CD14-positive monocyte (primary cell): Measurements from ENCODE around the gene TREML2. TPM values are rescaled to one million over a fixed set of nuclear protein-coding genes. Genes with fewer than 3 reads are reported as not detected.
A peak's percentile ranks its signal among the peaks of the same experiment; 100 is the strongest.

Source experiments
- DNase-seq, 3 donors: peaks; one replicate each; pipeline ENCODE4 v3.0.0-alpha.2; 2011 to 2022
- H2AFZ ChIP-seq: 2 replicates; pipeline ENCODE4 v1.6.0; 2012; ENCODE audit warnings: mild to moderate bottlenecking, low read depth, low read length, inconsistent platforms; ENCODE audit not compliant: insufficient read depth, poor library complexity, severe bottlenecking
- H3K27ac ChIP-seq, 2 donors: 1 replicate in 1 of 2; 2 replicates in 1 of 2; pipeline ENCODE4 v1.5.1; 2012 to 2013; ENCODE audit warnings: low read length in 2 of 2, control low read depth in 1 of 2, inconsistent platforms in 1 of 2, low read depth in 1 of 2, mild to moderate bottlenecking in 1 of 2
- H3K27me3 ChIP-seq, 2 donors: one replicate each; pipeline versions ENCODE4 v1.6.0 to v1.6.1; 2011 to 2013; ENCODE audit warnings: low read length in 2 of 2; ENCODE audit not compliant: control insufficient read depth in 2 of 2, insufficient read depth in 2 of 2
- H3K36me3 ChIP-seq, 2 donors: replicated peaks in 1 of 2; 1 replicate in 1 of 2; 2 replicates in 1 of 2; pipeline versions ENCODE4 v1.5.1 to v1.6.1; 2012 to 2013; ENCODE audit warnings: low read length in 2 of 2, control low read depth in 1 of 2, inconsistent platforms in 1 of 2, mild to moderate bottlenecking in 1 of 2; ENCODE audit not compliant: insufficient read depth in 2 of 2, control insufficient read depth in 1 of 2
- H3K4me1 ChIP-seq, 2 donors: 1 replicate in 1 of 2; 2 replicates in 1 of 2; pipeline versions ENCODE4 v1.5.1 to v1.6.1; 2012 to 2013; ENCODE audit warnings: low read length in 2 of 2, control low read depth in 1 of 2, inconsistent platforms in 1 of 2, mild to moderate bottlenecking in 1 of 2, moderate library complexity in 1 of 2; ENCODE audit not compliant: insufficient read depth in 2 of 2, control insufficient read depth in 1 of 2
- H3K4me2 ChIP-seq: replicated peaks from 2 replicates; pipeline ENCODE3; 2012; ENCODE audit warnings: low read length, moderate library complexity, mild to moderate bottlenecking; ENCODE audit not compliant: poor library complexity, severe bottlenecking; ENCODE audit errors: extremely low read depth
- H3K4me3 ChIP-seq, 3 experiments: fragments of 200-600 bp in 1 of 3; sonication (generic) in 1 of 3; replicated peaks in 1 of 3; 1 replicate in 2 of 3; 2 replicates in 1 of 3; pipeline ENCODE4 v1.5.1; 2011 to 2013; ENCODE audit warnings: low read length in 3 of 3, mild to moderate bottlenecking in 3 of 3, control low read depth in 2 of 3, low read depth in 2 of 3, inconsistent platforms in 1 of 3, moderate library complexity in 1 of 3
- H3K79me2 ChIP-seq: 2 replicates; pipeline ENCODE4 v1.6.0; 2012; ENCODE audit warnings: mild to moderate bottlenecking, control low read depth, inconsistent platforms, low read length, moderate library complexity; ENCODE audit not compliant: insufficient read depth
- H3K9ac ChIP-seq: 2 replicates; pipeline ENCODE4 v1.6.0; 2017; ENCODE audit warnings: low read length, mild to moderate bottlenecking; ENCODE audit not compliant: insufficient read depth, poor library complexity, severe bottlenecking
- H3K9me3 ChIP-seq, 2 donors: replicated peaks in 1 of 2; 1 replicate in 1 of 2; 2 replicates in 1 of 2; pipeline versions ENCODE4 v1.5.1 to v1.6.1; 2012 to 2013; ENCODE audit warnings: low read length in 2 of 2, control low read depth in 1 of 2; ENCODE audit not compliant: control insufficient read depth in 1 of 2, insufficient read depth in 1 of 2
- H4K20me1 ChIP-seq: 2 replicates; pipeline ENCODE4 v1.6.0; 2012; ENCODE audit warnings: mild to moderate bottlenecking, low read length, control low read depth, moderate library complexity; ENCODE audit not compliant: insufficient read depth
- H3K27ac Mint-ChIP-seq, 7 donors: one replicate each; pipeline ENCODE4 v1.8.0; 2020; ENCODE audit warnings: mild to moderate bottlenecking in 7 of 7, mixed read lengths in 7 of 7, moderate library complexity in 6 of 7, inconsistent platforms in 2 of 7
- H3K27me3 Mint-ChIP-seq, 3 donors: one replicate each; pipeline ENCODE4 v1.8.0; 2021 to 2022; ENCODE audit warnings: low read depth in 3 of 3, mild to moderate bottlenecking in 3 of 3, mixed read lengths in 3 of 3, moderate library complexity in 3 of 3, inconsistent platforms in 1 of 3
- H3K36me3 Mint-ChIP-seq, 2 donors: one replicate each; pipeline ENCODE4 v1.8.0; 2020; ENCODE audit warnings: mixed read lengths in 2 of 2, inconsistent platforms in 1 of 2, mild to moderate bottlenecking in 1 of 2
- H3K4me1 Mint-ChIP-seq: one replicate; pipeline ENCODE4 v1.8.0; 2020; ENCODE audit warnings: mild to moderate bottlenecking, mixed read lengths
- H3K4me3 Mint-ChIP-seq, 2 donors: one replicate each; pipeline ENCODE4 v1.8.0; 2020; ENCODE audit warnings: mild to moderate bottlenecking in 2 of 2, mixed read lengths in 2 of 2, moderate library complexity in 1 of 2
- H3K9me3 Mint-ChIP-seq, 7 donors: one replicate each; pipeline ENCODE4 v1.8.0; 2020 to 2022; ENCODE audit warnings: mixed read lengths in 7 of 7, mild to moderate bottlenecking in 6 of 7, moderate library complexity in 6 of 7, inconsistent platforms in 2 of 7
- WGBS: methylation state at CpG from one replicate; pipeline ENCODE4 v1.1.5; 2013; ENCODE audit warnings: missing lambda C conversion rate; ENCODE audit not compliant: insufficient coverage; 5-methylcytosine and 5-hydroxymethylcytosine counted together
- intact Hi-C, 2 donors: fragments of 100-400 bp; cut with micrococcal nuclease; formaldehyde crosslinking; loops; one replicate each; pipeline versions ENCODE4 v1.15.0 to v1.15.1; 2023
- polyA plus RNA-seq, 3 donors: library from polyadenylated mRNA; depleted of rRNA in 1 of 3; unstranded in 2 of 3; stranded (reverse) in 1 of 3; fragments of 300-500 nt in 2 of 3; fragments of >200 nt in 1 of 3; fragmentation: Illumina TruSeq in 2 of 3; gene quantifications; 1 replicate in 2 of 3; 2 replicates in 1 of 3; pipeline ENCODE4 v1.2.3, GENCODE V29; 2012 to 2021
- TF ChIP-seq, protein P1 (sequence below): fragments of 200-600 bp; IDR thresholded peaks from one replicate; pipeline ENCODE4 v1.8.0; 2022; ENCODE audit warnings: antibody characterized with exemption, mild to moderate bottlenecking

The TREML2 gene
- polyA plus RNA-seq, 3 donors = 0.89 to 4.2 (median 1.1) TPM

DNA sequence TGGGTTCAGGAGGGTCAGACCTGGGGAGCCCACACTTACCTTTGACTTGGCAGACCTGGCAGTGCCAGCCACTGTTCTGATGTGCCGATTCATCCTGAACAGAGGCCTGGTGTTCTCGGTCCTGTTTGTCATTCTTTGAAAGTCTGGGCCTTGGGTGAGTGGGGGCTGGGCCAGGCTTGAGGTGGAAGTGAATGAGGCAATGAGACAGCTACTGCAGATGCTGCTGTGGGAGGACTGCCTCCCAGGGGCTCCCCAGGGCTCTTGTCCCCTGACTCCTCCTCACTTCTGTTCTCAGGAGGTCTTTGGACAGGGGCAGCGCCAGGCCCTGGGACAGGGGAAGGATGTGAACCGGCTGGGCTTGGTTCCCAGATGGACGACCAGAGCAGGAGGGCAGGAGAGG lies 21.6 kb upstream of the TREML2 start:
- Histone ChIP-seq H3K4me2 (no peak overlapping the region), H3K27ac (peak overlapping the region in 1 of 2 donors; percentile 6), H3K9me3 (peaks cover 0 to 8% of the 10 kb centered on the region in 2 donors), H4K20me1 (no peaks in the 10 kb centered on the region), H3K9ac (no peak overlapping the region), H3K79me2 (no peaks in the 10 kb centered on the region), H3K36me3 (no peaks in the 10 kb centered on the region), H2AFZ (peak overlapping the region; percentile 21), H3K4me3 (no peak overlapping the region), H3K4me1 (peaks cover 19 to 21% of the 10 kb centered on the region in 2 donors), H3K27me3 (no peaks in the 10 kb centered on the region)
- peaks cover 3 to 5% of the 10 kb centered on the region in 2 donors for H3K36me3 Mint-ChIP-seq
- H3K9me3 Mint-ChIP-seq = peaks cover 0 to 9% (median 6%) of the 10 kb centered on the region in 7 donors
- H3K4me1 Mint-ChIP-seq = peaks cover 22% of the 10 kb centered on the region
- TF ChIP-seq, protein P1, sequence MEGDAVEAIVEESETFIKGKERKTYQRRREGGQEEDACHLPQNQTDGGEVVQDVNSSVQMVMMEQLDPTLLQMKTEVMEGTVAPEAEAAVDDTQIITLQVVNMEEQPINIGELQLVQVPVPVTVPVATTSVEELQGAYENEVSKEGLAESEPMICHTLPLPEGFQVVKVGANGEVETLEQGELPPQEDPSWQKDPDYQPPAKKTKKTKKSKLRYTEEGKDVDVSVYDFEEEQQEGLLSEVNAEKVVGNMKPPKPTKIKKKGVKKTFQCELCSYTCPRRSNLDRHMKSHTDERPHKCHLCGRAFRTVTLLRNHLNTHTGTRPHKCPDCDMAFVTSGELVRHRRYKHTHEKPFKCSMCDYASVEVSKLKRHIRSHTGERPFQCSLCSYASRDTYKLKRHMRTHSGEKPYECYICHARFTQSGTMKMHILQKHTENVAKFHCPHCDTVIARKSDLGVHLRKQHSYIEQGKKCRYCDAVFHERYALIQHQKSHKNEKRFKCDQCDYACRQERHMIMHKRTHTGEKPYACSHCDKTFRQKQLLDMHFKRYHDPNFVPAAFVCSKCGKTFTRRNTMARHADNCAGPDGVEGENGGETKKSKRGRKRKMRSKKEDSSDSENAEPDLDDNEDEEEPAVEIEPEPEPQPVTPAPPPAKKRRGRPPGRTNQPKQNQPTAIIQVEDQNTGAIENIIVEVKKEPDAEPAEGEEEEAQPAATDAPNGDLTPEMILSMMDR = no peak
- H3K4me3 Mint-ChIP-seq = no peak overlapping the region
- intact Hi-C loops = no loop called here
- peak; percentile 30 to 47 (median 45) for DNase-seq
- peak overlapping the region in 4 of 7 donors; percentile 30 to 81 (median 40) for H3K27ac Mint-ChIP-seq
- peaks cover 0 to 7% (median 1%) of the 10 kb centered on the region in 3 donors for H3K27me3 Mint-ChIP-seq
- WGBS = 36% methylated on average over 5 of the region's 5 CpGs

- Histone ChIP-seq H3K4me3 (no peak overlapping the region), H3K4me1 (peaks cover 19 to 21% of the 10 kb centered on the region in 2 donors), H3K79me2 (no peaks in the 10 kb centered on the region), H3K27ac (peak overlapping the region in 1 of 2 donors; percentile 6), H3K9ac (no peak overlapping the region), H3K9me3 (peaks cover 0 to 8% of the 10 kb centered on the region in 2 donors), H4K20me1 (no peaks in the 10 kb centered on the region), H3K4me2 (no peak overlapping the region), H3K27me3 (no peaks in the 10 kb centered on the region), H3K36me3 (no peaks in the 10 kb centered on the region), H2AFZ (peak overlapping the region; percentile 21)
- Mint-ChIP-seq H3K9me3 (peaks cover 0 to 9% (median 7%) of the 10 kb centered on the region in 7 donors), H3K4me3 (peak overlapping the region in 1 of 2 donors; percentile 14), H3K27ac (peak overlapping the region in 6 of 7 donors; percentile 30 to 81 (median 59)), H3K36me3 (peaks cover 3 to 5% of the 10 kb centered on the region in 2 donors), H3K4me1 (peaks cover 22% of the 10 kb centered on the region), H3K27me3 (peaks cover 0 to 7% (median 1%) of the 10 kb centered on the region in 3 donors)
- intact Hi-C loops = no loop called here
- TF ChIP-seq, protein P1 = no peak
- DNase-seq = no peak
- WGBS = 35% methylated on average over 4 of the region's 4 CpGs
Observed at GRCh38 chr6:41222045-41222444, 21.1 kb upstream of the TREML2 start.
